ENCODE data around the gene UTP25.
A peak's percentile ranks its signal among the peaks of the same experiment; 100 is the strongest.

Gene UTP25

GRCh38 chr1:209844695-209845407 is 17.1 kb downstream of the UTP25 start:
- no peak for DNase-seq (ENCODE audit: low read depth)

- no peak for DNase-seq (ENCODE audit: low read depth)
Measured at GRCh38 chr1:209845408-209845725, 17.6 kb downstream of the UTP25 start.

- no peak for DNase-seq (ENCODE audit: low read depth)
Measured at GRCh38 chr1:209849388-209849787, 21.6 kb downstream of the UTP25 start.

GRCh38 chr1:209850342-209850979 is 22.7 kb downstream of the UTP25 start:
- no peak for DNase-seq (ENCODE audit: low read depth)

- no peak for DNase-seq (ENCODE audit: low read depth)
Measured at GRCh38 chr1:209853676-209854075, 25.9 kb downstream of the UTP25 start.

DNA sequence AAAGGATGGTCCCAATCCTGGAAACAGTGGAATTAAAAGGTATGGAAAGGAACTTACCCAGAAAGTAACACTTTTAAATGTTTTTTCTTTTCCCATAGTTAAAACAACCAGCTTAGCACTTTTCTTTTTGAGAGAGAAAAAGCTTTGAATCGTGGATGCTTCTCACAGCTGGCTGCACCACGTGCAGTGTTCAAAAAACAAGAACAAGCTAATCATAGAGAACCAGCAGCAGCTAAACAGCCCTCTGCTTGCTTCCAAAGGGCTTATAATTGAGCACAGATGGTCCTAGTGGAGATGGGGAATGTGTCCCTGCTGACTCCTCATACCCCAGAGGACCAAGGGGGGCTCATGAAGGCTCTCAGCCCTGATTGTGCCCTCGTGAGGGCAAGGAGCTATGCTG is 26.4 kb downstream of the UTP25 start:
- no peak for DNase-seq (ENCODE audit: low read depth)

GRCh38 chr1:209855006-209855405 is 27.2 kb downstream of the UTP25 start:
- no peak for DNase-seq (ENCODE audit: low read depth)

DNA sequence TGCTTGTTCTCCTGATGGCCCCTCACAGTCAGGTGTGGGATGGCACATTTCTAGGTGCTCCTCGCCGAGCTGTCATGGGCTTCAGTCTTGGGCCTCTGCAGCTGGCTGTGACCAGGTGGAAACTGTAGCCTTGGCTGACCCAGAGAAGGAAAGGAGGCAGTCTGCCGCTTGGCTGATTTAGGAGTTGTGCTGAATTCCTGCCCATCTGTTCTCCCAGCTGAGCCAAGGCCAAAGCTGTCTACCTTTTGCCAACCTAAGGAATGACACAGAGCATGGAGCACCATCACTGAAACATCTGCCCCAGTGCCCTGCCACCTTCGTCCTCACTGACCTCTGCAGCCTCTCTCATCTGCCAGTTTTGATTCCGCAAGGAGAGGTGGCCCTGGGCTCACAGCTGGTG is 27.9 kb downstream of the UTP25 start:
- DNase-seq (ENCODE audit: low read depth): no peak

DNA sequence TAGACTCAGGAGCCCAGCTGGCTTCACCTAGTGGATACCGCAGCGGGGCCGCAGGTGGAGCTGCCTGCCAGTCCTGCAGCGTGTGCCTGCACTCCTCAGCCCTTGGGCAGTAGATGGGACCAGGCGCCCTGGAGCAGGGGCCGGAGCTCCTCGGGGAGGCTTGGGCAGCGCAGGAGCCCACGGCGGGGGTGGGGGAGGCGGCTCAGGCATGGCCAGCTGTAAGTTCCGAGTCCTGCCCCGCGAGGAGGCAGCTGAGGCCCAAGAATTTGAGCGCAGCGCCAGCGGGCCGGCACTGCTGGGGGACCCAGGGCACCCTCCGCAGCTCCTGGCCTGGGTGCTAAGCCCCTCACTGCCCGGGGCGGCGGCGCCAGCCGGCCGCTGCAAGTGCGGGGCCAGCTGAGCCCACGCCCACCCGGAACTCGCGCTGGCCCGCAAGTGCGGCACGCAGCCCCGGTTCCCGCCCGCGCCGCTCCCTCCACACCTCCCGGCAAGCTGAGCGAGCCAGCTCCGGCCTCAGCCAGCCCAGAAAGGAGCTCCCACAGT is 30.9 kb downstream of the UTP25 start:
- DNase-seq (ENCODE audit: low read depth): no peak

- DNase-seq (ENCODE audit: low read depth): peak; percentile 52
Measured at GRCh38 chr1:209860293-209860881, 32.6 kb downstream of the UTP25 start.

DNA sequence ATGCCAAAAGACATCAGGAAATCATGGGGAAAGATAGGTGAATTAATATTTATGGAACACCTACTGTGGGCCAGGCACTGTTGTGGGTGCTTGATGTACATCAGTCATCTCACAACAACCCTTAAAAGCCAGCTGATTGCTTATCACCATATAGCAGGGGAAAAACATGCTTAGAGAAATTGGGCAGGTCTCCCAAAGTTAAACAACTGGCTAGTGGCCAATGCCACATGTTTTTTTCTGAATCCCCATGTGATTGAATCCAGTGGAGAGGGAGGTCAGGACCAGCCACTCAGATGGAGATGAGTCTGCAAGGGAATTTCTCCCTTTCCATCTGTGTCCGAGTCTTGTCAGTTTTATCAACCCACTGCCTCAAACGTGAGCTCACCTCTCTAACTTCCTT is 33.5 kb downstream of the UTP25 start:
- no peak for DNase-seq (ENCODE audit: low read depth)

GRCh38 chr1:209862391-209863356 is 34.9 kb downstream of the UTP25 start:
- no peak for DNase-seq (ENCODE audit: low read depth)

GRCh38 chr1:209863766-209864485 is 36.2 kb downstream of the UTP25 start:
- DNase-seq (ENCODE audit: low read depth): no peak

DNA sequence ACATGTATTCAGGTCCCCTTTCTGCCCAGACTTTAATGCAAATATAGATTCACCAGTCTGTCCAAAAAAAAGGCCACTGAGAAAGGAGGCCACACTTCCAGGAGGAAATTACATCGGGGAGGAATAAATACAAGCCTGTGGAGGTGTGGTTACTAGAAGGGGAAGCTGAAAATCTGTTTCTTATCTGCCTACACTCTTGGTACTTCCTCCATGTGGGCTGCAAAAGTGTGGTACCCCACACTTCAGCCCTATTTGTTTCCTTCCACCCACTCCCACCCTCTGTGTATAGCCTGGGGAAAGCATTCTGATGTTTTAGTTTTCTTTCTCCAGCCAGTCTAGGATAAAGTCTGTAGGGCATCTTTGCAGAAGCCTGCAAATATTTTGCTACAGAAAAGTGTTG is 38.4 kb downstream of the UTP25 start:
- no peak for DNase-seq (ENCODE audit: low read depth)

DNA sequence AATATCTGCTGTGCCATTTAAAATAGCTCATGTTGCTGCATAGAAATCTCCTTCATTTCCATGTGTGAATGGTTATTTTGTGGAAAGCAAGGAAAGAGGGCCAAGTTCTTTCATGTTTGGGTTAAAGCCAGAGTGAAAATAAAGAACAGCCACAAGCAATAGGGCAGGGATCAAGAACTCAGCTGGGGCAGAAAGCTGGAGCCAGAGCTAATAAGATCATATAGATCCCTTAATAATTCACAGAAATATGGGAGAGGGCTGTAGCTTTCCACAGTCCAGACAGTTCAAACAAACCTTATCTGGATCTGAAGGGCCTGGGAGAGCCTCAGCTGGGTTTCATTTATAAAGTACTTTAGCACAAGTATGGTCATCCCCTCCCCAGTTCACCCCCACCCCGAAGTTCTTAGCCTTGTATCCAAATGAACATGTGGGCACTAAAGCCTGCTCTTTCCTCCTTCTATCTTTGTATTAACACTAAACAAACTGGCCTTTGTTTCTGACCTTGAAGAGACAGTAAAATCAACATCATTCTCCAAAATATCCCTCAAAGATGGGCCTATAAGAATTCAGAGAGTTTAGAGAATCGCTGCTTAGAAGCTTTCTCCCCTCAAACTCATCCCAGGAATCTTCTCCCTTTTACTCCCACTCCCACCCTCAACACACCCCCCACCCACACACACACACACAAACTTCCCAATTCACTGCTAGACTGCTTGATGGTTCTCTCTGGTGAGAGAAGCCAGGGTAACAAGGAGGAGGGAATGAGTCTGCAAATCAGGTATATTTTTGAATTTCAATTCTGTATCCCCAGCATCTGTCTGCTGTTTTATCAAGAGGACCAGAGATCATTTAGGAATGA is 41.7 kb downstream of the UTP25 start:
- no peak for DNase-seq (ENCODE audit: low read depth)

DNA sequence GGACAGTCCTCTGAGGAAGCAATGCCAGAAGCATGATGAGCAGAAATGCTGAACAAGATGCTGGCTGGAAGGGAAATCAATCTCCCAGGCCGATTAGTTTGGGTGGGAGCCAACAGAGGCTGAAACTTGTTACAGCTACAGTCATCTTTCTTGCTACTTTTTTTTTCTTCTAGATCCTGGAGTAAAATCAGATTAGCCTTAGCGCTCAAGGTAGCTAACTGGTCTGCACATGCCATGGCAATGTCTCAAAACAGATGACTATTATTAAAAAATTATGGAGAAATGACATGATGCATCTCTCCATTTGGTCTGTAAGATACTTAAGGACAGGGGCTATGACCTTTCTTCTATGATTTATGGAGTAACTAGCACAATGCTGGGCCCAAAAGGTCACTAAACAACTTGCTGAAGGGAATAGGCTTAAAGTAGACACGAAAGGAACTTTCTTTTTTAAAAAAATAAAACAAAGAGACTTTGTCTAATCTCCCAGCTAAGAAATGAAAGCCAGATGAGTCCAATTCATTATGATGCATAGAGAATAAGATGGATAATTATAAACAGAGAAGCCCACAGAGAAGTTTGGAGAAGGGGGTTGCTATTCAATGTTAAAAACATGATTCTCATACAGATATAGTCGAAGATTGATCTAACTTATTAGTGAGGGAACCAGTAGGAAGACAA is 42.5 kb downstream of the UTP25 start:
- no peak for DNase-seq (ENCODE audit: low read depth)

DNA sequence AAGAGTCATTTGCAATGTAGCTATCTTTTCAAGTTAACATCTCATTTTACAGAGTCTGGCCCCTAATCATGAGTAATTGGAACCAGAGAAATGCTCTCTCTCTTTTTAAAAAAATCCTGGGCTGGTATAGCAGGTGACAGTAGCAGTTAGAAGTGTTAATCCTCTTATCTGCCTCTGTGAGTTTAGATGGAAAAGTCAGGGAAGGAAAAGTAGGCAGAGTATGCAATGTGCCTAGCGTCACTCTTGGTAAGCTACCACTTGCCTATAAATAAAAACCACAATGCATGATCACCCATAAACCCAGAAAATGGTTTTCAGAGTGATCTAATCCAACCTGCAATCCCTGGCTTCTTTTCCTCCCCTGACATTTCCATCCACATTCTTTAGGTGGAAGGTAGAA is 43.2 kb downstream of the UTP25 start:
- DNase-seq (ENCODE audit: low read depth): no peak

DNA sequence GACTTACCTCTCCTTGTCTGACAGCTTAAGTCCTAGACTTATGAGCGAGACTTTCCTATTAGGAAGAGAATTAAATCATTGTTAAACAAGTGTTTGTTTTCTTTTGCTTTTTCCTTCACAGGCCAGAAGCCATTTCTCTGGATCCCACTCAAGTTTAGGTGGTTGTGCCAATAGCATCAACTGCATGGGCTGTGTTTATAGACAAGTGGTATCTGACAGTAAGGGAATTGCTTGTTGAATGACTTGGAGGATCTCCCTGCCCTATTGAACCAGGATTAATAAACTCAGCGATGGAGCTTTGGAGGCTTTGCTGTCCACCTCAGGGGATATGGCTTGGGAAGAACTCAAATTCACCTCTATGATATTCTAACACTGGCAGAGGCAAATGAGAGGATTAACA is 43.7 kb downstream of the UTP25 start:
- DNase-seq (ENCODE audit: low read depth): no peak

- DNase-seq (ENCODE audit: low read depth): no peak
Measured at GRCh38 chr1:209873067-209873799, 45.5 kb downstream of the UTP25 start.
